Sigmoid colon (tissue), 7 donors: ENCODE measurements around the gene GRM1. TPM values are rescaled to one million over a fixed set of nuclear protein-coding genes. Genes with fewer than 3 reads are reported as not detected.

Experiments
- DNase-seq: peaks from one replicate; pipeline ENCODE4 v3.0.0-alpha.2; 2019
- H3K27ac ChIP-seq, 4 donors: fragments of 200-600 bp; sonication (generic); one replicate each; pipeline ENCODE4 v1.5.1; 2016 to 2019; ENCODE audit warnings: mild to moderate bottlenecking in 1 of 4
- H3K27me3 ChIP-seq, 3 donors: fragments of 200-600 bp; sonication (generic); one replicate each; pipeline ENCODE4 v1.5.1; 2019; ENCODE audit warnings: mild to moderate bottlenecking in 1 of 3
- H3K36me3 ChIP-seq, 4 donors: fragments of 200-600 bp; sonication (generic); one replicate each; pipeline ENCODE4 v1.5.1; 2016 to 2019
- H3K4me1 ChIP-seq, 4 donors: fragments of 200-600 bp; sonication (generic); one replicate each; pipeline ENCODE4 v1.5.1; 2017 to 2019
- H3K4me3 ChIP-seq, 4 donors: fragments of 200-600 bp; sonication (generic); one replicate each; pipeline ENCODE4 v1.5.1; 2017 to 2019; ENCODE audit warnings: mild to moderate bottlenecking in 2 of 4, moderate library complexity in 1 of 4
- H3K9me3 ChIP-seq, 4 donors: fragments of 200-600 bp in 3 of 4; sonication (generic) in 3 of 4; one replicate each; pipeline versions ENCODE4 v1.5.1 to v1.6.1; 2013 to 2019
- EP300 ChIP-seq, 4 donors: sonication (generic); formaldehyde crosslinking; IDR thresholded peaks; one replicate each; pipeline ENCODE4 v1.6.1; 2017; ENCODE audit warnings: antibody characterized with exemption in 4 of 4
- POLR2A ChIP-seq, 2 donors: fragments of 450-650 bp; IDR thresholded peaks; one replicate each; pipeline ENCODE4 v1.6.1; 2016; ENCODE audit warnings: antibody characterized with exemption in 2 of 2, mild to moderate bottlenecking in 2 of 2, moderate library complexity in 2 of 2
- POLR2AphosphoS5 ChIP-seq, 4 donors: sonication (generic); formaldehyde crosslinking; IDR thresholded peaks; one replicate each; pipeline ENCODE4 v1.6.1; 2017; ENCODE audit warnings: antibody characterized with exemption in 4 of 4
- WGBS, 2 donors: extraction: QIAGEN DNeasy Blood & Tissue Kit; methylation state at CpG; one replicate each; pipeline ENCODE4 v1.1.7; 2013; 5-methylcytosine and 5-hydroxymethylcytosine counted together
- intact Hi-C: fragments of 100-400 bp; cut with DNase I; formaldehyde crosslinking; loops from one replicate; pipeline ENCODE4 v1.15.1; 2023
- polyA plus RNA-seq, 3 donors: library from polyadenylated mRNA; stranded (reverse); fragments of 200-250 nt; gene quantifications; one replicate each; pipeline ENCODE4 v1.2.3, GENCODE V29; 2013
- total RNA-seq, 4 donors: library from RNA; depleted of rRNA; stranded (reverse); fragments of >200 nt; gene quantifications; one replicate each; pipeline ENCODE4 v1.1.0, GENCODE V29; 2016
- TF ChIP-seq, protein P1 (sequence below), 4 experiments: fragments of 450-650 bp in 3 of 4; fragments of 200-600 bp in 1 of 4; IDR thresholded peaks; one replicate each; pipeline ENCODE4 v1.5.1; 2016 to 2019; ENCODE audit warnings: antibody characterized with exemption in 4 of 4, mild to moderate bottlenecking in 3 of 4, moderate library complexity in 2 of 4
- donor health status: healthy with polysubstance abuse.
- donor health status: Bipolar disorder and iron deficiency.
- donor health status: healthy.

The GRM1 gene
- total and polyA plus RNA-seq, 7 donors, result under 0.01 to 0.36 (median 0.03) TPM; not detected in 4

DNA sequence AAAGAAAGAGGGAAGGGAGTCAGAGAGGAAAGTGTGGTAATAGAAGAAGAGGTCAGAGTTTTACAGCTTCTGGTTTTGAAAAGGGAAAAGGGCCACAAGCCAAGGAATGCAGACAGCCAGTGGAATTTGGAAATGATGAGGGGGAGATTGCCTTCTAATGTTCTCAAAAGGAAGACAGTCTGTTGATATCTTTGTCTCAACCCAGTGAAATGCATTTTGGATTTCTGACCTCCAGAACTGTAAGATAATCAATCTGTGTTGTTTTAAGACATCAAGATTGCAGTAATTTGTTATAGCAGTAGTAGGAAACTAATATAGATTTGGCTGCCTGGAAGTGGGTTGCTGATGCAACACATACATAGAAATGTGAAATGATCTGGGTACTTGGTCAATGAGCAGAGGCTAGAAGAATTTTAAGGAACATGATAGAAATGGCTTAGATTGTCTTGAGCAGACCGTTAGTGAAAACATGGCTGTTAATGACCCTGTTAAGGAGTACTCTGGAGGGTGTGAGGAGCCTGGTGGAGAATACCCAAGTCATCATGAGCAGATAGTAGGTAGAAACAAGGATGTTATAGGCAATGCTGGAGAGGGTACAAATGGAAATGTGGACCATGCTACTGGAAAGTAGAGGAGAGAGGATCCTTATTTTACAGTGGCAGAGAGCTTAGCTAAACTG, 259.0 kb downstream of the GRM1 start:
- Histone ChIP-seq H3K36me3 (no peaks in the 10 kb centered on the region), H3K27ac (no peak overlapping the region), H3K27me3 (no peaks in the 10 kb centered on the region), H3K4me3 (no peak overlapping the region), H3K9me3 (no peaks in the 10 kb centered on the region), H3K4me1 (no peaks in the 10 kb centered on the region)
- 65 to 82% methylated on average over 1 of the region's 1 CpG for WGBS, 2 donors
- DNase-seq, result no peak
- TF ChIP-seq POLR2AphosphoS5 (IDR thresholded peaks at IDR 0.05) (no peak), POLR2A (IDR thresholded peaks at IDR 0.05) (no peak), EP300 (IDR thresholded peaks at IDR 0.05) (no peak)
- TF ChIP-seq, protein P1, sequence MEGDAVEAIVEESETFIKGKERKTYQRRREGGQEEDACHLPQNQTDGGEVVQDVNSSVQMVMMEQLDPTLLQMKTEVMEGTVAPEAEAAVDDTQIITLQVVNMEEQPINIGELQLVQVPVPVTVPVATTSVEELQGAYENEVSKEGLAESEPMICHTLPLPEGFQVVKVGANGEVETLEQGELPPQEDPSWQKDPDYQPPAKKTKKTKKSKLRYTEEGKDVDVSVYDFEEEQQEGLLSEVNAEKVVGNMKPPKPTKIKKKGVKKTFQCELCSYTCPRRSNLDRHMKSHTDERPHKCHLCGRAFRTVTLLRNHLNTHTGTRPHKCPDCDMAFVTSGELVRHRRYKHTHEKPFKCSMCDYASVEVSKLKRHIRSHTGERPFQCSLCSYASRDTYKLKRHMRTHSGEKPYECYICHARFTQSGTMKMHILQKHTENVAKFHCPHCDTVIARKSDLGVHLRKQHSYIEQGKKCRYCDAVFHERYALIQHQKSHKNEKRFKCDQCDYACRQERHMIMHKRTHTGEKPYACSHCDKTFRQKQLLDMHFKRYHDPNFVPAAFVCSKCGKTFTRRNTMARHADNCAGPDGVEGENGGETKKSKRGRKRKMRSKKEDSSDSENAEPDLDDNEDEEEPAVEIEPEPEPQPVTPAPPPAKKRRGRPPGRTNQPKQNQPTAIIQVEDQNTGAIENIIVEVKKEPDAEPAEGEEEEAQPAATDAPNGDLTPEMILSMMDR (IDR thresholded peaks at IDR 0.05), result no peak
- intact Hi-C loops, result no loop called here

DNA sequence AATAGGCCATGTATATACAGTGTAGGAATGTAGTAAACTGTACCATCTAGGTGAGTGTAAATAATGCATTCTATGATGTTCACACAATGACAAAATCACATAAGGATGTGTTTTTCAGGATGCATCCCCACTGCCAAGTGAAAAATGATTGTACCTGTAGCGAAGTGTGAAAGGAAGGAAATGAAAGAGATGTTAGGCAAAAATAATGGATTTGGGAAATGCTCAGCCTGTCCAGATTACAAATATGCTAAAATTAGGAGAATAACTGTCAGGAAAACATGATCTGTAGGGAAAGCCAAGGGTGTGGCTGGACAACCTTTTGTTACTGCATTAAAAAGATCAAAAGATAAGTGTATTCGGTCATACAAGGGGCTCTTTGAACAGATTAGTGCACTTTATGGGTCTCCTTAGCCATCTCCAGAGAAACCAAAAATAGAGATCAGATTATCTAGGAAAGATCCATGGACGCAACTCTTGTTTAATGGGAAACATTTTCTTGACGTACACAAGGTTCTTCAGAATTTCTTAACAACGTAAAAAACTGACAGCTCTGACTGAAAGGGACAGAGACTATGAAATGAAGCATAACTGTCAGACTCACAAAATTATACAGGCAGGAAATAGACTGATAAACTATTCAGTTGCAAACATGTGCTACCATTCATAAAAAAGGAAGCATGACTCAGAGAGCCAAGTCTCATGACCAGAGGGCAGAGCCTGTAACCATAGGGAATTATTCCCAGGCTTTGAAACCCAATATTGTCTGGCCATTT, 261.1 kb downstream of the GRM1 start:
- no peak overlapping the region for H3K27ac ChIP-seq
- WGBS, 2 donors, result 65 to 76% methylated on average over 5 of the region's 5 CpGs
- DNase-seq, result no peak
- no peaks in the 10 kb centered on the region for H3K36me3 ChIP-seq
- H3K27me3 ChIP-seq, result no peaks in the 10 kb centered on the region
- no peaks in the 10 kb centered on the region for H3K4me1 ChIP-seq
- no peaks in the 10 kb centered on the region for H3K9me3 ChIP-seq
- H3K4me3 ChIP-seq, result no peak overlapping the region
- no peak for TF ChIP-seq EP300 (IDR thresholded peaks at IDR 0.05)
- TF ChIP-seq, protein P1 (IDR thresholded peaks at IDR 0.05), result no peak
- TF ChIP-seq POLR2AphosphoS5 (IDR thresholded peaks at IDR 0.05), result no peak
- no peak for TF ChIP-seq POLR2A (IDR thresholded peaks at IDR 0.05)
- intact Hi-C loops, result no loop called here

DNA sequence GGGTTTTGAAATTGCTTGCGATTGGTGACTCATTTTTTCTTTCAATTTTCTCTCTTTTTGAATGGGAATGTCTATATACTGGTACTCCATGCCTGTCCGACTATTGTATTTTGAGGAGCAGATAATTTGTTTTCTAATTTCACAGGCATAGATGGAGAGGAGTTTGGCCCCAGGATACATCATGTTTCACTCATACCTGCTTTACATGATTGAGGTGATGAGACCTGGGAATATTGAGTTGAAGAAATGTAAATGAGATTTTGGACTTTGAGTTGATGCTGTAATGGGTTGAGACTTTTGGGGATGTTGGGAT, 261.7 kb downstream of the GRM1 start:
- intact Hi-C loops, result no loop called here
- DNase-seq, result no peak
- Histone ChIP-seq H3K36me3 (no peaks in the 10 kb centered on the region), H3K27me3 (no peaks in the 10 kb centered on the region), H3K4me3 (no peak overlapping the region), H3K4me1 (no peaks in the 10 kb centered on the region), H3K27ac (no peak overlapping the region), H3K9me3 (no peaks in the 10 kb centered on the region)
- WGBS, 2 donors, result 88 to 89% methylated on average over 2 of the region's 2 CpGs
- no peak for TF ChIP-seq EP300 (IDR thresholded peaks at IDR 0.05)
- no peak for TF ChIP-seq POLR2AphosphoS5 (IDR thresholded peaks at IDR 0.05)

DNA sequence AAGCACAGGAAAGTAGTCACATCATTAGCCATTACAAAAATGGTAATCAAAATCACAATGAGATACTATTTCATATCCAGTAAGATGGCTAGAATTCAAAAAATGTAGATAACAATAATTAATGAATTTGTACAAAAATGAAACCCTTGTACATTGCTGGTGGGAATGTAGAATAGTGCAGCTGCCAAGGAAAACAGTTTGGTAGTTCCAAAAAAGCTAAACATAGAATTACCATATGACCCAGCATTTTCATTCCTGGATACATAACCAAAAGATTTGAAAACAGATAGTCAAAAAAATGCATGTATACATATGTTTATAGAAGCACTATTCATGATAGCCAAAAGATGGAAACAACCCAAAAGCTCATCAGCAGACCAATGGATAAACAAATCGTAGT, 263.6 kb downstream of the GRM1 start:
- no peak for DNase-seq
- no peak overlapping the region for H3K4me3 ChIP-seq
- no peak overlapping the region for H3K27ac ChIP-seq
- WGBS, 2 donors, result 73 to 89% methylated on average over 1 of the region's 1 CpG
- intact Hi-C loops, result no loop called here
- H3K4me1 ChIP-seq, result no peaks in the 10 kb centered on the region
- no peaks in the 10 kb centered on the region for H3K36me3 ChIP-seq
- H3K9me3 ChIP-seq, result no peaks in the 10 kb centered on the region
- H3K27me3 ChIP-seq, result no peaks in the 10 kb centered on the region
- no peak for TF ChIP-seq POLR2A (IDR thresholded peaks at IDR 0.05)
- no peak for TF ChIP-seq POLR2AphosphoS5 (IDR thresholded peaks at IDR 0.05)
- TF ChIP-seq, protein P1 (IDR thresholded peaks at IDR 0.05), result no peak
- TF ChIP-seq EP300 (IDR thresholded peaks at IDR 0.05), result no peak

DNA sequence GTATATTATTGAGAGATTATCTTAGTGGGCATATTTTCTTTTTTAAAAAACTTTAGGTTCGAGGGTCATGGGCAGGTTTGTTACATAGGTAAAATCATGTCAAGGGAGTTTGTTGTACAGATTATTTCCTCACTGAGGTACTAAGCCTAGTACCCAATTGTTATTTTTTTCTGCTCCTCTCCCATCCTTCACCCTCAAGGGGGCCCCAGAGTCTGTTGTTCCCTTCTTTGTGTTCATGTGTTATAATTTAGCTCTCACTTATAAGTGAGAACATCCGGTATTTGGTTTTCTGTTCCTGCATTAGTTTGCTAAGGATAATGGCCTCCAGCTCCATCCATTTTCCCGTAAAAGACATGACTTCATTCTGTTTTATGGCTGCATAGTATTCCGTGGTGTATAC, 266.8 kb downstream of the GRM1 start:
- TF ChIP-seq POLR2A (IDR thresholded peaks at IDR 0.05) (no peak), POLR2AphosphoS5 (IDR thresholded peaks at IDR 0.05) (no peak), EP300 (IDR thresholded peaks at IDR 0.05) (no peak)
- TF ChIP-seq, protein P1 (IDR thresholded peaks at IDR 0.05), result no peak
- H3K9me3 ChIP-seq, result no peaks in the 10 kb centered on the region
- 71 to 84% methylated on average over 4 of the region's 4 CpGs for WGBS, 2 donors
- no peaks in the 10 kb centered on the region for H3K4me1 ChIP-seq
- H3K4me3 ChIP-seq, result no peak overlapping the region
- intact Hi-C loops, result no loop called here
- no peaks in the 10 kb centered on the region for H3K27me3 ChIP-seq
- H3K27ac ChIP-seq, result no peak overlapping the region
- H3K36me3 ChIP-seq, result no peaks in the 10 kb centered on the region
- DNase-seq, result no peak
